Right lobe of liver (tissue), 6 donors: ENCODE measurements around the gene FKBP10. TPM values are rescaled to one million over a fixed set of nuclear protein-coding genes. Genes with fewer than 3 reads are reported as not detected.
A peak's percentile ranks its signal among the peaks of the same experiment; 100 is the strongest.

Experiments used
- ATAC-seq, 4 donors: fragments of 200-7000 bp; cut with Tn5 transposase; one replicate each; pipeline ENCODE4 v1.9.1; 2020; ENCODE audit warnings: mild to moderate bottlenecking in 4 of 4, moderate library complexity in 4 of 4
- DNase-seq, 3 donors: peaks; one replicate each; pipeline ENCODE4 v3.0.0-alpha.2; 2020
- H3K27ac ChIP-seq, 3 donors: fragments of 200-600 bp; one replicate each; pipeline ENCODE4 v1.8.0; 2022
- H3K27me3 ChIP-seq, 2 donors: fragments of 200-600 bp; one replicate each; pipeline ENCODE4 v1.8.0; 2022
- H3K36me3 ChIP-seq, 4 donors: fragments of 200-600 bp; sonication (generic) in 1 of 4; one replicate each; pipeline versions ENCODE4 v1.5.1 to v1.8.0; 2017 to 2022; ENCODE audit warnings: control low read depth in 1 of 4
- H3K4me1 ChIP-seq, 4 donors: fragments of 200-600 bp; sonication (generic) in 1 of 4; one replicate each; pipeline versions ENCODE4 v1.5.1 to v1.8.0; 2017 to 2022; ENCODE audit warnings: control low read depth in 1 of 4
- H3K4me3 ChIP-seq, 3 donors: fragments of 200-600 bp; one replicate each; pipeline ENCODE4 v1.8.0; 2022
- H3K9me3 ChIP-seq, 4 donors: fragments of 200-600 bp; sonication (generic) in 1 of 4; one replicate each; pipeline versions ENCODE4 v1.5.1 to v1.8.0; 2017 to 2022; ENCODE audit warnings: control low read depth in 1 of 4
- POLR2A ChIP-seq: fragments of 450-650 bp; IDR thresholded peaks from one replicate; pipeline ENCODE4 v1.6.1; 2017; ENCODE audit warnings: antibody characterized with exemption, mild to moderate bottlenecking
- WGBS: methylation state at CpG from one replicate; pipeline ENCODE4 v1.1.6; 2018; ENCODE audit warnings: low coverage, low lambda C conversion rate; ENCODE audit not compliant: insufficient coverage; ENCODE audit errors: missing lambda C conversion rate; 5-methylcytosine and 5-hydroxymethylcytosine counted together
- intact Hi-C, 2 donors: fragments of 100-400 bp; cut with DNase I; formaldehyde crosslinking; loops; one replicate each; pipeline versions ENCODE4 v1.11.2 to v1.14.1; 2022
- total RNA-seq, 6 experiments: library from RNA; depleted of rRNA in 2 of 6; stranded (reverse); fragments of >200 nt in 2 of 6; fragmentation: NEBNext Ultra II Directional in 3 of 6; extraction: Animal tissue kit (Norgen Biotek cat#: 25700) in 3 of 6; gene quantifications; one replicate each; pipeline versions ENCODE4 v1.1.0 to v1.2.4, GENCODE V29; 2016 to 2023
- TF ChIP-seq, protein P1 (sequence below), 4 donors: fragments of 200-600 bp in 3 of 4; fragments of 450-650 bp in 1 of 4; IDR thresholded peaks; one replicate each; pipeline versions ENCODE4 v1.5.1 to v1.8.0; 2016 to 2022; ENCODE audit warnings: antibody characterized with exemption in 4 of 4, mild to moderate bottlenecking in 2 of 4
- donor health status: DM: no; HTN: yes; CAD: no.
- donor health status: DM: no; HTN: no; CAD: no.
- donor health status: DM: no; HTN: no; CAD: no.
- donor health status: DM: no; HTN: yes; CAD: no.
- donor health status: DM: no; HTN: yes; CAD: no.

The FKBP10 gene
- total RNA-seq, 6 experiments from 2014 or later = 2.4 to 5.1 (median 4.0) TPM

DNA sequence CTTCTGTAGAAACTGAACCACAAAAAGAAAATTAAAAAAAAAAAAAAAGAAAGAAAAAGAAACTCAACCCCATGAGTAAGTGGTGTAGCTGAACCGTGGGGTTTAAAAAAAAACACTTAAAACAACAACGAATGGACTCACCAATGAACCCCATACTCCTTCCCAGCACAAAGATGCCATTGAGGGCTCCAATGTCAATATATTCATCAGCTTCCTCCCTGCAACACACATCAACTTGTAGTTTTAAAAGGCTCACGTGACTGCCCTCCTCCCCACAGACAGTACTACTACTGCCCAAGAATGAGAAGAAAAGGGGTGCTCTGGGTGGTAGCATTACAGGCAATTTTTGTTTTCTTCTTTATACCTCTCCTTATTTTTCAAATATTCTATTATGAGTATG, 55.8 kb downstream of the FKBP10 start:
- WGBS = 61% methylated on average over 3 of the region's 3 CpGs
- no peaks in the 10 kb centered on the region for H3K27me3 ChIP-seq
- DNase-seq (no peak), ATAC-seq (no peak)
- intact Hi-C loops = no loop called here
- no peak overlapping the region for H3K4me3 ChIP-seq
- H3K36me3 ChIP-seq = peaks cover 0 to 19% (median 3%) of the 10 kb centered on the region in 4 donors
- peak overlapping the region in 1 of 3 donors; percentile 49 for H3K27ac ChIP-seq
- no peak for TF ChIP-seq POLR2A
- TF ChIP-seq, protein P1, sequence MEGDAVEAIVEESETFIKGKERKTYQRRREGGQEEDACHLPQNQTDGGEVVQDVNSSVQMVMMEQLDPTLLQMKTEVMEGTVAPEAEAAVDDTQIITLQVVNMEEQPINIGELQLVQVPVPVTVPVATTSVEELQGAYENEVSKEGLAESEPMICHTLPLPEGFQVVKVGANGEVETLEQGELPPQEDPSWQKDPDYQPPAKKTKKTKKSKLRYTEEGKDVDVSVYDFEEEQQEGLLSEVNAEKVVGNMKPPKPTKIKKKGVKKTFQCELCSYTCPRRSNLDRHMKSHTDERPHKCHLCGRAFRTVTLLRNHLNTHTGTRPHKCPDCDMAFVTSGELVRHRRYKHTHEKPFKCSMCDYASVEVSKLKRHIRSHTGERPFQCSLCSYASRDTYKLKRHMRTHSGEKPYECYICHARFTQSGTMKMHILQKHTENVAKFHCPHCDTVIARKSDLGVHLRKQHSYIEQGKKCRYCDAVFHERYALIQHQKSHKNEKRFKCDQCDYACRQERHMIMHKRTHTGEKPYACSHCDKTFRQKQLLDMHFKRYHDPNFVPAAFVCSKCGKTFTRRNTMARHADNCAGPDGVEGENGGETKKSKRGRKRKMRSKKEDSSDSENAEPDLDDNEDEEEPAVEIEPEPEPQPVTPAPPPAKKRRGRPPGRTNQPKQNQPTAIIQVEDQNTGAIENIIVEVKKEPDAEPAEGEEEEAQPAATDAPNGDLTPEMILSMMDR (IDR thresholded peaks at IDR 0.05) = no peak
- peaks cover 0 to 49% (median 22%) of the 10 kb centered on the region in 4 donors for H3K4me1 ChIP-seq
- no peaks in the 10 kb centered on the region for H3K9me3 ChIP-seq

DNA sequence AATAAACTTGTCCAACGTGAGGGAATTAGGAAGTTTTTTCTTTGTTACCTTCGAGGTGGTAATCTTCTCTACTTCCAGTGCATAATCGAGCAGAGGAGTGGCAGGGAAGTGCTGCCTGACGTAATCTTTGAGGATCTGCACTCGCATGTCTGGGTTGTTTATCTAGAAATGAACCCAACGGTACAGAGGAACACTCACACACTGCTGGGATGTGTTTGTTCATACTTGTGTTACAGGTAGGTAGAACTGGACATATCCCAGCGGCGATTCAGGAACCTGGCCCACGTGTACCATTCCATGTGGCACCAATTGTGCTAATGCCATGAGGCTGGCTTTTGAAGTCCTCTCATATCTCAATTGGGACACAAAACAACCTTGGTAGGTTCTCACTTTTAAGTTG, 56.6 kb downstream of the FKBP10 start:
- intact Hi-C loops = no loop called here
- H3K4me1 ChIP-seq = peaks cover 0 to 49% (median 23%) of the 10 kb centered on the region in 4 donors
- TF ChIP-seq, protein P1 (IDR thresholded peaks at IDR 0.05) = no peak
- TF ChIP-seq POLR2A = no peak
- WGBS = 21% methylated on average over 6 of the region's 9 CpGs
- peaks cover 0 to 19% (median 3%) of the 10 kb centered on the region in 4 donors for H3K36me3 ChIP-seq
- peak in 2 of 3 donors; percentile 68 to 73 for DNase-seq
- no peak overlapping the region for H3K4me3 ChIP-seq
- H3K27me3 ChIP-seq = no peaks in the 10 kb centered on the region
- H3K27ac ChIP-seq = peak overlapping the region; percentile 22 to 66 (median 49)
- H3K9me3 ChIP-seq = no peaks in the 10 kb centered on the region
- peak; percentile 46 to 65 (median 48) for ATAC-seq

GRCh38 chr17:41870097-41870496, 57.3 kb downstream of the FKBP10 start:
- Histone ChIP-seq H3K9me3 (no peaks in the 10 kb centered on the region), H3K27ac (peak overlapping the region in 2 of 3 donors; percentile 49 to 66), H3K27me3 (no peaks in the 10 kb centered on the region), H3K36me3 (peaks cover 0 to 19% (median 3%) of the 10 kb centered on the region in 4 donors), H3K4me1 (peaks cover 0 to 51% (median 24%) of the 10 kb centered on the region in 4 donors), H3K4me3 (no peak overlapping the region)
- intact Hi-C loops = no loop called here
- ATAC-seq (no peak), DNase-seq (no peak)
- 67% methylated on average over 2 of the region's 2 CpGs for WGBS
- TF ChIP-seq, protein P1 (IDR thresholded peaks at IDR 0.05) = no peak
- no peak for TF ChIP-seq POLR2A

GRCh38 chr17:41870627-41871026, 57.8 kb downstream of the FKBP10 start:
- peak in 1 of 4 donors; percentile 11 for ATAC-seq
- peak overlapping the region in 2 of 3 donors; percentile 49 to 66 for H3K27ac ChIP-seq
- H3K4me3 ChIP-seq = no peak overlapping the region
- WGBS = 22% methylated on average over 1 of the region's 7 CpGs
- H3K9me3 ChIP-seq = no peaks in the 10 kb centered on the region
- peaks cover 0 to 19% (median 3%) of the 10 kb centered on the region in 4 donors for H3K36me3 ChIP-seq
- DNase-seq = no peak
- H3K27me3 ChIP-seq = no peaks in the 10 kb centered on the region
- peaks cover 0 to 49% (median 24%) of the 10 kb centered on the region in 4 donors for H3K4me1 ChIP-seq
- intact Hi-C loops = no loop called here
- no peak for TF ChIP-seq POLR2A
- TF ChIP-seq, protein P1 (IDR thresholded peaks at IDR 0.05) = no peak
